Cardiac fibroblast (primary cell): ENCODE data around the gene ARHGAP24.

Experiments
- DNase-seq, 2 donors: peaks; one replicate each; pipeline versions ENCODE4 v3.0.0 to v3.0.0-alpha.2; 2010; ENCODE audit warnings: low read depth in 2 of 2
- H3K4me3 ChIP-seq, 2 donors: replicated peaks in 1 of 2; 1 replicate in 1 of 2; 2 replicates in 1 of 2; pipeline ENCODE4 v1.5.1; 2011; ENCODE audit warnings: low read depth in 2 of 2, low read length in 2 of 2, mild to moderate bottlenecking in 2 of 2, moderate library complexity in 1 of 2
- TF ChIP-seq, protein P1 (sequence below): IDR thresholded peaks from one replicate; pipeline ENCODE4 v1.5.1; 2011; ENCODE audit warnings: low read depth, mild to moderate bottlenecking, low read length, inconsistent platforms

ARHGAP24 gene

DNA sequence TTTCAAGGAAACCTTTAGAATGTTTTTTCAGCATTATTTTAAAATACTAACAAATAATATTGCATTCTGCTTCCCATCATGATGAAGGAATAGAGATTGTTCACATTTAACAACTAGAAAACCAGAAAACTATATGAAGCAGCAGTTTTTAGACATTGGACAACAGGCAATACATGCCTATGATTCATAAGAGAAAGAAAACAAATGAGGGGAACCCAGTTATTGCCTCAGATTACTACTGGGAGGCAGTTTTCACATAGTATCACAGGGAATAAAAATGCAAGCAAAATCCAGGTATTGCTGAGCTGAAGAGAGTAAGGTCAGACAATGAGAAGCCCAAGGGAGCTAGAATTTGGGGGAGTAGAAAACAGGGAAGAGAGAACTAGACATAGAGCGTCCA lies 511.3 kb downstream of the ARHGAP24 start:
- TF ChIP-seq, protein P1, sequence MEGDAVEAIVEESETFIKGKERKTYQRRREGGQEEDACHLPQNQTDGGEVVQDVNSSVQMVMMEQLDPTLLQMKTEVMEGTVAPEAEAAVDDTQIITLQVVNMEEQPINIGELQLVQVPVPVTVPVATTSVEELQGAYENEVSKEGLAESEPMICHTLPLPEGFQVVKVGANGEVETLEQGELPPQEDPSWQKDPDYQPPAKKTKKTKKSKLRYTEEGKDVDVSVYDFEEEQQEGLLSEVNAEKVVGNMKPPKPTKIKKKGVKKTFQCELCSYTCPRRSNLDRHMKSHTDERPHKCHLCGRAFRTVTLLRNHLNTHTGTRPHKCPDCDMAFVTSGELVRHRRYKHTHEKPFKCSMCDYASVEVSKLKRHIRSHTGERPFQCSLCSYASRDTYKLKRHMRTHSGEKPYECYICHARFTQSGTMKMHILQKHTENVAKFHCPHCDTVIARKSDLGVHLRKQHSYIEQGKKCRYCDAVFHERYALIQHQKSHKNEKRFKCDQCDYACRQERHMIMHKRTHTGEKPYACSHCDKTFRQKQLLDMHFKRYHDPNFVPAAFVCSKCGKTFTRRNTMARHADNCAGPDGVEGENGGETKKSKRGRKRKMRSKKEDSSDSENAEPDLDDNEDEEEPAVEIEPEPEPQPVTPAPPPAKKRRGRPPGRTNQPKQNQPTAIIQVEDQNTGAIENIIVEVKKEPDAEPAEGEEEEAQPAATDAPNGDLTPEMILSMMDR: no peak
- peak in 1 of 2 donors; percentile 62 for DNase-seq
- H3K4me3 ChIP-seq: no peak overlapping the region

DNA sequence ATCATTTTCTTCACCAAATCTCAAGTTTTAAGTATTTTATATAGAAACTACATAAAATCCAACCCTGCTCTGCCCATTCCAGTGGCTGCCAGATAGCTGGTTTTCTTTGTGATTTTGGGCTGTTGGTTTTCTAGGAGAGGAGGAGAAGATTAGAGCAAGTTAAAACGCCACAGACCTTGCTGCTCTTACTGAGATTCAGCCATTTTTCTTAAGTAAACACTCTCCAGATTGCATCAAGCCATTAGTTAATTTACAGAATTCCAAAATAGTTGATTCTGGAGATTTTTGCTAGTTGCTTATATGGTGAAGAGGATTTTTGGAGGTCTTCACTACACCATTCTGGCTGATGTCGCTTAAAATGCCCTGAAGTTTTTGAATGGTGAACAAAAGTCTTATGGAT lies 518.7 kb downstream of the ARHGAP24 start:
- TF ChIP-seq, protein P1: no peak
- no peak for DNase-seq
- no peak overlapping the region for H3K4me3 ChIP-seq

- TF ChIP-seq, protein P1: no peak
- peak in 1 of 2 donors; percentile 74 for DNase-seq
- H3K4me3 ChIP-seq: no peak overlapping the region
Observed at GRCh38 chr4:85994576-85994975, 519.6 kb downstream of the ARHGAP24 start.

DNA sequence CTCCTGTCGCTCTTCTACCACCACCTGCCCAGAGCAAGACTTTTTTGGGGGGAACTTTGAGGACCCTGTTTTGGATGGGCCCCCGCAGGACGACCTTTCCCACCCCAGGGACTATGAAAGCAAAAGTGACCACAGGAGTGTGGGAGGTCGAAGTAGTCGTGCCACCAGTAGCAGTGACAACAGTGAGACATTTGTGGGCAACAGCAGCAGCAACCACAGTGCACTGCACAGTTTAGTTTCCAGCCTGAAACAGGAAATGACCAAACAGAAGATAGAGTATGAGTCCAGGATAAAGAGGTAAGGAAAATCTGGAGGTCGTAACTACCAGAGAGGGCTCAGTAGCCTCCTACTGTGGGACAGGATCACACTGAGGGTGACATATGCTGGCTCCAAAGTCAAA lies 520.4 kb downstream of the ARHGAP24 start:
- TF ChIP-seq, protein P1: no peak
- no peak for DNase-seq
- H3K4me3 ChIP-seq: no peak overlapping the region

- TF ChIP-seq, protein P1: no peak
- H3K4me3 ChIP-seq: no peak overlapping the region
- no peak for DNase-seq
Observed at GRCh38 chr4:86001591-86001990, 526.6 kb downstream of the ARHGAP24 start.

- no peak for DNase-seq
- H3K4me3 ChIP-seq: no peak overlapping the region
- TF ChIP-seq, protein P1: no peak
Observed at GRCh38 chr4:86004030-86004429, 529.1 kb downstream of the ARHGAP24 start.

- DNase-seq: no peak
- no peak overlapping the region for H3K4me3 ChIP-seq
- TF ChIP-seq, protein P1: no peak
Observed at GRCh38 chr4:86006057-86006456, 531.1 kb downstream of the ARHGAP24 start.
